NCI-H1436 treated with DMSO at 0.1 percent for 48 hours (cell line): Measurements from ENCODE around the gene NADK.
"Not testable (repeated sequence)": the region's sequence is repeated elsewhere in the genome, so short reads cannot be mapped to it uniquely, and the experiment has no call there.

ENCODE experiments used
- DNase-seq: peaks from one replicate; lab custom pipeline; 2025; lab: John Stamatoyannopoulos, UW

Gene NADK

GRCh38 chr1:1763657-1764621 lies 14.3 kb downstream of the NADK start:
- no peak for DNase-seq

- no peak for DNase-seq
These were observed 16.5 kb downstream of the NADK start for GRCh38 chr1:1761504-1762376.

- no peak for DNase-seq
These were observed 17.6 kb downstream of the NADK start for GRCh38 chr1:1760715-1761114.

- DNase-seq = no peak
These were observed 18.0 kb downstream of the NADK start for GRCh38 chr1:1760345-1760650.

- no peak for DNase-seq
These were observed 18.6 kb downstream of the NADK start for GRCh38 chr1:1759456-1760344.

- no peak for DNase-seq
These were observed 19.4 kb downstream of the NADK start for GRCh38 chr1:1758692-1759455.

- DNase-seq = no peak
These were observed 20.1 kb downstream of the NADK start for GRCh38 chr1:1758059-1758621.

- DNase-seq = no peak
These were observed 20.7 kb downstream of the NADK start for GRCh38 chr1:1757422-1758058.

- DNase-seq = no peak
These were observed 21.4 kb downstream of the NADK start for GRCh38 chr1:1756661-1757421.

- no peak for DNase-seq
These were observed 22.4 kb downstream of the NADK start for GRCh38 chr1:1755852-1756251.

- no peak for DNase-seq
These were observed 22.8 kb downstream of the NADK start for GRCh38 chr1:1755426-1755825.

- no peak for DNase-seq
These were observed 24.0 kb downstream of the NADK start for GRCh38 chr1:1754051-1754815.

- no peak for DNase-seq
These were observed 24.7 kb downstream of the NADK start for GRCh38 chr1:1753607-1754005.

- no peak for DNase-seq
These were observed 25.3 kb downstream of the NADK start for GRCh38 chr1:1752636-1753606.

- no peak for DNase-seq
These were observed 26.1 kb downstream of the NADK start for GRCh38 chr1:1752190-1752589.

- DNase-seq = not testable (repeated sequence)
These were observed 28.3 kb downstream of the NADK start for GRCh38 chr1:1749941-1750340.

GRCh38 chr1:1748686-1749321 lies 29.5 kb downstream of the NADK start:
- DNase-seq = no peak
